GM21447 (cell line): Measurements from ENCODE around the gene CDH4.

Experiments
- ATAC-seq: cut with Tn5 transposase; IDR thresholded peaks from one replicate; pipeline ENCODE4 v1.9.1; 2021; ENCODE audit not compliant: unreplicated experiment

Gene CDH4

GRCh38 chr20:61766921-61767610, 515.0 kb downstream of the CDH4 start:
- no peak for ATAC-seq

- ATAC-seq: no peak
Observed at GRCh38 chr20:61767761-61768494, 515.9 kb downstream of the CDH4 start.

DNA sequence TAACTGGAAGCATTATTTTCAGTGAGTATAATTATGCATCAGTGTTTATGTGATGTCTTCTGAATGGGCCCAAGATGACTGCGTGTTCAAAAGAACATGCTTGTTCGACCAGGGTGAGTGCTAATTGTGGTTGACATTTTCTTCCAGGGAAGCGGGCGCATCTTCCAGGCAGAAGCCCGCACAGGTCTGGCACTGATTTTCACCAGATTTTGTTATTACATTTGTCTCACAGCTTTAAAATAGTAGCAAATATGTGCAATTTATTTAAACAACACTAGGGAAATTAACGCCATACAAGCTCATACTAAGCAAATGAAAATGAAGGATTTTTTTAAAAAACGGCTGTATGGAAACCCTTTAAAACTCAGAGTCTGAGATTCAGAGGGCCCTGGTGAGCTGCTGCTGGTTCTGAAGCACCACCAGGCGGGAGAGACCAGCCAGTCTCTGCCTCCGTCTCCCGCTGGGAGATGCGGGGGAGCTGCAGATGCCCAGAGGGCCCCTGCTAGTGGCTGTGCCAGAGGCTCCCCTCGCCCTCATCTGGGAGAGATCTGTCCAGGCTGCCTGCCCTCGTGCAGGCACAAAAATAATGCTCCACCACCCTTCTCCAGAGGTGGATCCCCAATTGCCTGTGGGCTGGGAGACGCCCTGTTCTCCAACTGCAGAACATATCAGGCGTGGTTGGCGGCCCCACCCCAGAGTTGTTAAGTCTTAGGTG, 516.7 kb downstream of the CDH4 start:
- ATAC-seq: no peak

DNA sequence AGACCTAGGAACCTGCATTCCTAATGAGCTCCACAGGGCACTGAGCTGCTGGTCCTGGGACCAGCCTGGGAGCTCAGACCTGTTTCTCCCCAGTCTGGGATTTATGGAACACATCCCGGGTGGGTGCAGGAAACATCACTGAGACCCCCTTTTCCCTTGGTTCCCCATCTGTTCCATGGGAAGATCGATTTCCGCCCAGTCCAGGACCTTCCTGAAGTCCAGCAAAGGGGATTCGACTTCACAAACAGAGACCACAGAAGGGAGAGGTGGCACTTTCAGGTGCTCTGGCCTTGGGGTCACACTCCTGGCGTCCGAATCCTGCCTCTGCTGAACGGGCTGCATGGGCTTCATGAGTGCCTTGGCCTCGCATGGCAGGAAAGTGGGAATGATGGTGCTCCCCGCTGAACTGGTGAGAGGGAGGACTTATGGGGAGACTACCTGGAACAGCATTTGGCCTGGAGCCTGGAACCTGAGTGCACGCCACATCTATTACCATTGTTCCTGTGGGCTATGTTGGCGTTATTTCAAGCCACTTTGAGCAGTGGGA, 517.3 kb downstream of the CDH4 start:
- ATAC-seq: no peak

DNA sequence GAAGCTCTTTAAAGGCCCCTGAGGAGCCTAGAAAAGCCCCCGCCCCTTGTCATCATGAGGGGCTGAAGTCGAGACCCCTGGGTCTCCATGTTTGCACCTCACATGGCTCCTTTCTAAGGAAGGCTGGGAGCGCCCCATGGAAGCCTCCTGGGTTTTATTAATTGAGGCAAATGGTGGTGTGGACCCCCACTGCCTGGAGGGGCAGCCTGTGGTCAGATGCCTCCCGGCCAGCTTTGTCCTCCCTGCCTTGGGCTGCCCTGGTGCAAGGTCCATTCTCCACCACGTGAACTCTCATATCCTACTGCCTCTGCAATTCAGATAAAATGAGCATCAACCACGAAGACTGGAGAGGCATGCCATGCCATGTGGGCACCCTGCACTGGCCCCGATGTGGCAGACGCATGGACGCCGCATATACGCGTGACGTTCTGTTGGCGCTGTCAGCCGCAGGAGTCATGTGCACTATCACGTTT, 518.1 kb downstream of the CDH4 start:
- ATAC-seq: no peak

GRCh38 chr20:61771805-61772350, 519.8 kb downstream of the CDH4 start:
- ATAC-seq: no peak

- ATAC-seq: no peak
Observed at GRCh38 chr20:61772828-61773631, 521.0 kb downstream of the CDH4 start.

GRCh38 chr20:61773926-61774587, 522.0 kb downstream of the CDH4 start:
- ATAC-seq: no peak

DNA sequence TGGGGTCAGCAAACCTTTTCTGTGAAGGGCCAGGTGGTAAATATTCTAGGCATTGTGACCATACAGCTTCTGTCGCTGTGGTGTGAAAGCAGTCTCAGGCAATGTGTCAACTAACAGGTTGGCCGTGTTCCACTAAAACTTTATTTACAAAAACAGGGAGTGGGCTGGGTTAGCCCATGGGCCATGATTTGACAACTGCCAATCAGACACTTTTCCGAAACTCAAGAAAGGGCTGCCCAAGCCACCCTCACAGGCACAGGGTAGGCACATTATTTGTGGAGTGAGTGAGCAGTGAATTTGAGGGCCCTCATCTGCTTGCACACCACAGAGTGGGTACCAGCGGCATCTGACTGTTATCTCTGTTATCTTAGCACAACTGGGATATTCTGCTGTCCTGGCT, 523.4 kb downstream of the CDH4 start:
- ATAC-seq: no peak

DNA sequence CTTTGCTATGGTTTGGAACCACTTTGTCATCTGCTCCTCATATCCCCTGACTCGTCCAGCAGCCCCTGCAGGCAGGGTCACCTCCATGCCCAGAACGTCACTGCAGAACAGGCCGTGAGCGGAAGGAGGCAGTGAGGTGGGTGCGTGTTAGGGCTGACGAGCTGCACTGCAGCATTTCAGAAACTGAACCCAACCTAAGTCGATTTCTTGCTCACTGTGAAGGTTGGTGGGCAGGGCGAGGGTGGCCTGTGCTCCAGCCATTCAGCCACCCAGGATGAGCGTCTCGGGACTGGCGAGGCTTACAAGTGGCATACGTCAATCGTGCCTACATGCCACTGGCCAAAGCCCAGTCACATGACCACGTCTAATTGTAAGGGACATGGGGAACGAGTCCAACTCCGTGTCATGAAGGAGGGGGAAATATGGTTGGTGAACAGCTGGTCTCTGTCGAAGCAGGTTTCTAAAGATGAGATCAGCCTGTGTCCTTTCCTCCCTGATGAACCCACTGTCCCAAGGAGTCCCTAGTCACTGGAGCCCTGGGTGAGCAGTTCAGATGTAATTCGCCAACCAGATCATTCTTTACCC, 524.5 kb downstream of the CDH4 start:
- ATAC-seq: no peak

- ATAC-seq: no peak
Observed at GRCh38 chr20:61777773-61778494, 525.9 kb downstream of the CDH4 start.

- no peak for ATAC-seq
Observed at GRCh38 chr20:61778495-61778863, 526.4 kb downstream of the CDH4 start.

DNA sequence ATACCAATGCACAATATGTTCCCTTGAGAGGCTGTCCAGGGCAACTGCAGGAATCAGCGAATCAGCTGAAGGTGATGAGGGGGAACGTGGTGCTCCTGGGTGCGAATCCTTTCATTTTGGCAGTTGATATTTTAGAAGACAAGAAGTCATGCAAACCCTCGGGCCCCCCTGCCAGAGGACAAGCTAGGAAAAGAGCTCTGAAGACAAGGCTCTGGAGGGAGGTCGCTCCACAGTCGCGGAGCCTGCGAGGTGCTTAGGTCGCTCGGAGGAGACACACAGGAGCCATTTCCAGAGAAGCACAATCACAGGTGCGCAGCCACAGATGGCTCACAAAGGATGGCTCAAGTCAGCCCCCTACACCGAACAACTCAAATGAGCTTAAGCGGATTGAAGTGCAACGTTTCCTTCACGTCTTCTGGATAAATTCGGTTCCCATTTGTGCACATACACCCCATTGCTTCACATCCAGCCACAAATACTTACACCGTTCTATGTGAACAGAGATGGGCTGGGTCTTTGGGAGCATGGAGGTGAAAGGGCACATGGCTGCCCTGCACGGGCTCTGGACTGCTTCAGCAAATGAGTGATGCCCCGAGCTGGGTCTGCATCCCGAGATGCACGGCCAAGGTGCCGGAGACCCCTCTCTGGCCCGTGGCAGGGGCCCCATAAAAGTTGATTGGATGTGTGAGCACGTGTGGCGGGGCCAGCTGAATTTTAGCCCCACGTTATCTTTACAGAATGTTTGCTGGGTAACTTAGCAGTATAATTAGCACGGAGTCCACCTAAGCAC, 527.3 kb downstream of the CDH4 start:
- ATAC-seq: no peak

DNA sequence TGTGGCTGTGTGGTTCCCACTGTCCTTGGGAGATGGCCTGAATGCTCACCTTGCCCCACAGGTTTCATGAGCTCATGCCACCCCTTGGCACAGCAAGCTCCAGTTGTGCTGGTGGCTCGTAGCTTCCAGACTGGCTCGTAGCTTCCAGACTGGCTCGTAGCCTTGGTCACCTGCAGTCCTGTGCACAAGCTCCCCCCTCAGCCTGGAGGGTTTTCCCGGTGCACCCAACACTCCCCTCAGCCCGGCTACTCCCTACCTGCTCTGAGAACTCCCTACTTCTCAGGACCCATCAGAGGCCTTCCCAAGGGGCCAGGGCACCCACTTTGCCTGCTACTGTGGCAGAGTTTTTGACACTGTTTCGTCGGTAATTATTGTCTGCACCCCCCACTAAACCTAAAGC, 528.0 kb downstream of the CDH4 start:
- no peak for ATAC-seq

DNA sequence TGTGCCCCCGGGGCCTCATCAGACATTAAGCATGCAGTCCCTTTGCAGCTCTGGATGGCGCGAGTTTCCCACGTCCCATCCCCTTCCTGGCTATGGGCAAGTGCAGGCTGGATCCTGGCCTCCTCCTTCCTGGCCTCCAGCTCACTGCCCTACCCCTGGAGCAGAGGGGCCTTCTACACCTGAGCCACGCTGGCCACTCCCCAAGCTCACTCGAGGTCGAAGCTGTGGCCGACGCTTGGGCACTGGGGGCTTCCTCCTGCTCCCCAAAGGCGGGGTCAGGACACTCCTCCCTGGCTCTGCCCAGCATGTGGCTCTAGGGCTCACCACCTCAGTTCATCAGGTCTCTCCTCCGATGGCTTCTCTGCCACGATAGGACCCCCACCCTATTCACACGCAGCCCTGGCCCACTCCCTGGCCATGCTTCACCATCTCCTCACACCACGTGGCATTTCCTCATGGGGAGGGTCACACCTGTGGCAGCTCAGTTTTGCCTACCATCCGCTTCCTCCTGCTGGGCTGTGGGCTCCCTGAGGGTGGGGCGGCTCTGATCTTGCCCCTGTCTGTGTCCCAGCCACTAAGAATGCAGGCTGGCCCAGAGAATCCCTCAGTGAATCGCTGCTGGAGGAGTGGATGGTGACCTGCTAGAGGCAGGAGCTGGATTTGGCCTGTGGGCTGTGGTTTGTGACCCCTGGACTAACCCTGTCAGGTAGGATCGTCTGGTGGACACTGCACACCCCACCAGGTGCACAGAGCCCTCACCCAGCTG, 532.9 kb downstream of the CDH4 start:
- no peak for ATAC-seq

- no peak for ATAC-seq
Observed at GRCh38 chr20:61785567-61785816, 533.4 kb downstream of the CDH4 start.

- ATAC-seq: no peak
Observed at GRCh38 chr20:61786230-61786629, 534.2 kb downstream of the CDH4 start.

DNA sequence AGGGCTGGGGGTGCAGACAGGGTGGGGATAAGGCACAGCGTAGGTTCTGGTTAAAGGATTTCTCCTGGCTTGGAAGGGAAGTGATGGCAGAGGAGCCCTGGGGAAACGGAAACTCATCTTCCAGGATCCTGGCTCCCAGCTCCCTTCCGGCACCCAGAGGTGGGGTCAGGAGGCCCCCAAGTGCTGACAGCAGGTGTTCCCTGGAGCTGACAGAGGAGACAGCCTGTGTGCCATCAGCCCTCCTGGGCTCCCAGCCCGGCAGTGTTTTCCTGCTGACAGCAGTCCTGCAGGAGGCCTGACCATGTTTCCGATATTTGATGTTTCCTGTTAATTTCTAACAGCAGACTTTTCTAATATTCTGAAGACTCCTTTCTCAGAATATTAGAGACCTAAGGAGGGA, 536.3 kb downstream of the CDH4 start:
- no peak for ATAC-seq
